Stimulated activated CD4-positive, alpha-beta T cell treated with anti-CD3 and anti-CD28 coated beads, Interleukin-15, amount 100 ng/mL, for 24 hours (primary cell): ENCODE results near the gene VAPB.

Experiments
- DNase-seq: peaks from one replicate; pipeline ENCODE4 v3.0.0-alpha.2; 2020

VAPB gene

GRCh38 chr20:58486207-58486606, 97.2 kb downstream of the VAPB start:
- DNase-seq: no peak

- DNase-seq: no peak
These were observed 103.2 kb downstream of the VAPB start for GRCh38 chr20:58492074-58492718.

GRCh38 chr20:58492795-58493524, 103.9 kb downstream of the VAPB start:
- no peak for DNase-seq

- no peak for DNase-seq
These were observed 106.0 kb downstream of the VAPB start for GRCh38 chr20:58494923-58495622.

- DNase-seq: no peak
These were observed 106.8 kb downstream of the VAPB start for GRCh38 chr20:58495623-58496428.

- DNase-seq: no peak
These were observed 107.4 kb downstream of the VAPB start for GRCh38 chr20:58496429-58496769.

GRCh38 chr20:58497076-58497641, 108.1 kb downstream of the VAPB start:
- DNase-seq: no peak

GRCh38 chr20:58497724-58498469, 108.9 kb downstream of the VAPB start:
- no peak for DNase-seq

- no peak for DNase-seq
These were observed 109.5 kb downstream of the VAPB start for GRCh38 chr20:58498470-58499068.

GRCh38 chr20:58500256-58500655, 111.2 kb downstream of the VAPB start:
- no peak for DNase-seq
